Measurements from ENCODE around the gene CRX. TPM values are rescaled to one million over a fixed set of nuclear protein-coding genes. Genes with fewer than 3 reads are reported as not detected.

The CRX gene
- 0.07 TPM in 1 of 2 replicates, not detected in the other for total RNA-seq
- total RNA-seq (2013) = 0.02 TPM
- polyA plus RNA-seq = not detected in 2 replicates
- polyA minus RNA-seq = not detected in 2 replicates

DNA sequence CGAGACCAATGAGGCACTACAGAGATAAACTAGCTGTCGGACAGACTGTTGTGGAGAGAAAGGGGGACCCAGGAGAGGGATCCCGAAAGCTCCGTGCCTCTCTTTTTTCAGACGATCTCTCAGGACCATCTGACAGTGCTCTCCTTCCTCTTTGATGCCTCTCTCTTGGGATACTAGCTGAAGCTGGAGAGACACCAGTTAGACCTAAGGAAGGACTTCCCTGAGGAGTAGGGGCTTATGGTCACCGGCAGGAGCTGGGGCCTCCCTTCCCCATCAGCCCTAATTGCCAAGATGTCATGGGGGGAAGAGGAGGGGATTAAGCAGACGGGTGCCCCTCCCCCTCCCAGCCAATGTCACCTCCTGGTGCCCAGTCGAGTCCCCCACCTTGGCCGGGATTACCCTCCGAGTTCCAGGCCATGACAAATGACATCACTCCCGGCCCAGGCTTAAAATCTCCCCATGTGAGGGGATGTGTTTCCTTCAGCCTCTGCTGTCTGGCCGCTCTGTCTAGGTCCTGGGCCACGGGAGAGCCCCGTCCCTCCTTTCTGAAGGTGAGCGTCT is at the start of gene CRX:
TSS of gene CRX (plus strand) at position 478 of the 561 bp plus-strand sequence. CDS start 12,507 bp downstream, outside the sequence.
- POLR2A ChIA-PET = no interaction called here
- Mint-ChIP-seq H3K27me3 (peaks cover 43% of the 10 kb centered on the region), H3K9me3 (ENCODE audit: insufficient read depth) (no peaks in the 10 kb centered on the region), H3K27ac (no peak within 1 kb of the TSS), H3K4me1 (peaks cover 4% of the 10 kb centered on the region), H3K4me3 (no peak within 1 kb of the TSS)
- CTCF ChIA-PET = interaction anchor here (1.0 kb wide), 1 partner anchor 48 kb away, joined by 3 read pairs; no protein-coding TSS in a partner anchor
- Histone ChIP-seq H3K36me3 (replicated peaks in 1 of 2; ENCODE audit: control extremely low read depth in 1 of 2, control insufficient read depth in 1 of 2, extremely low read depth in 1 of 2, insufficient read depth in 2 of 2, low read length in 1 of 2) (no peaks in the 10 kb centered on the region), H3K4me2 (replicated peaks; ENCODE audit: low read depth, low read length, poor library complexity, severe bottlenecking) (no peak within 1 kb of the TSS), H3K4me3 (ENCODE audit: control extremely low read depth in 1 of 5, extremely low read depth in 1 of 5, insufficient read depth in 1 of 5, low read depth in 2 of 5, low read length in 4 of 5) (no peak within 1 kb of the TSS), H3K79me2 (ENCODE audit: control insufficient read depth, insufficient read depth, low read length) (no peaks in the 10 kb centered on the region), H3K27me3 (replicated peaks in 1 of 4; ENCODE audit: control extremely low read depth in 1 of 4, control insufficient read depth in 3 of 4, insufficient read depth in 4 of 4, low read length in 3 of 4) (peaks cover 0 to 26% (median 4%) of the 10 kb centered on the region in 4 experiments), H3K4me1 (ENCODE audit: control insufficient read depth in 2 of 2, insufficient read depth in 2 of 2, low read length in 2 of 2) (peaks cover 8 to 10% of the 10 kb centered on the region in 2 donors), H4K20me1 (ENCODE audit: control insufficient read depth, insufficient read depth, low read length, poor library complexity, severe bottlenecking) (no peaks in the 10 kb centered on the region), H2AFZ (ENCODE audit: insufficient read depth, low read depth, low read length, poor library complexity, severe bottlenecking) (no peak within 1 kb of the TSS), H3K27ac (ENCODE audit: low read length in 2 of 2) (no peak within 1 kb of the TSS), H3K9me3 (ENCODE audit: control extremely low read depth in 1 of 3, control insufficient read depth in 2 of 3, insufficient read depth in 1 of 3, low read length in 2 of 3) (no peaks in the 10 kb centered on the region), H3K9ac (ENCODE audit: low read length) (no peak within 1 kb of the TSS)
- intact Hi-C loops (cut with micrococcal nuclease) = no loop called here
- 71% methylated on average over 7 of the region's 15 CpGs for WGBS (ENCODE audit: insufficient coverage)
- ATAC-seq (ENCODE audit: low read depth) (no peak), DNase-seq (no peak)
- TF ChIP-seq EZH2 (IDR thresholded peaks at IDR 0.05; ENCODE audit: borderline replicate concordance, insufficient read depth, low read depth, low read length, poor library complexity, severe bottlenecking) (no peak), CTCF (IDR thresholded peaks at IDR 0.05) (no peak)

DNA sequence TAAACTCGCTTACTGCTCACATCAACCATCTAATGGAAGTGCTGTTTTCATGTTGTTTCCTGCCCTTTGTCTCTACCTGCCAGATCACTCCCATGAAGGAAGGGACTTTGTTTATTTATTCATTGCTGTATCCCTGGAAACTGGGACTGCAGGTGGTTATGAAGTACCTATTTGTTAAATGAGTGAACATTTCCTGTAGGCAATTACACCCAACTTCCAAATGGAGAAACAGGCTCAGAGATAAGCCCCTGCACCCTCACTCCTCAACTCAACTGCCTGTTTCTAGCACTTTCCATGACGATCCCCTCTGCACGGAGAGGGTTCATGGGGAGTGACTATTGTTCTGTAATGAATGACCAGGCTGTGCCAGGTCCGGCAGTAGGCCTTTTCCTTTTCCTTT is 45.2 kb upstream of the CRX start:
- Histone ChIP-seq H3K27me3 (replicated peaks in 1 of 4; ENCODE audit: control extremely low read depth in 1 of 4, control insufficient read depth in 3 of 4, insufficient read depth in 4 of 4, low read length in 3 of 4) (no peaks in the 10 kb centered on the region), H3K36me3 (replicated peaks in 1 of 2; ENCODE audit: control extremely low read depth in 1 of 2, control insufficient read depth in 1 of 2, extremely low read depth in 1 of 2, insufficient read depth in 2 of 2, low read length in 1 of 2) (no peaks in the 10 kb centered on the region), H3K27ac (ENCODE audit: low read length in 2 of 2) (no peak overlapping the region), H3K4me2 (replicated peaks; ENCODE audit: low read depth, low read length, poor library complexity, severe bottlenecking) (no peak overlapping the region), H3K9ac (ENCODE audit: low read length) (no peak overlapping the region), H3K4me1 (ENCODE audit: control insufficient read depth in 2 of 2, insufficient read depth in 2 of 2, low read length in 2 of 2) (peaks cover 9 to 19% of the 10 kb centered on the region in 2 donors), H3K79me2 (ENCODE audit: control insufficient read depth, insufficient read depth, low read length) (peaks cover 10% of the 10 kb centered on the region), H3K4me3 (ENCODE audit: control extremely low read depth in 1 of 5, extremely low read depth in 1 of 5, insufficient read depth in 1 of 5, low read depth in 2 of 5, low read length in 4 of 5) (no peak overlapping the region), H2AFZ (ENCODE audit: insufficient read depth, low read depth, low read length, poor library complexity, severe bottlenecking) (no peak overlapping the region), H4K20me1 (ENCODE audit: control insufficient read depth, insufficient read depth, low read length, poor library complexity, severe bottlenecking) (no peaks in the 10 kb centered on the region), H3K9me3 (ENCODE audit: control extremely low read depth in 1 of 3, control insufficient read depth in 2 of 3, insufficient read depth in 1 of 3, low read length in 2 of 3) (no peaks in the 10 kb centered on the region)
- intact Hi-C loops (cut with micrococcal nuclease) = no loop called here
- CTCF ChIA-PET = interaction anchor here (1.3 kb wide), 1 partner anchor 13 kb away, joined by 4 read pairs; no protein-coding TSS in a partner anchor
- WGBS (ENCODE audit: insufficient coverage) = 100% methylated on average over 1 of the region's 4 CpGs
- H3K27me3 Mint-ChIP-seq = no peaks in the 10 kb centered on the region
- no peak for DNase-seq
- H3K4me1 Mint-ChIP-seq = peaks cover 18% of the 10 kb centered on the region
- peak overlapping the region; percentile 30 for H3K4me3 Mint-ChIP-seq
- H3K9me3 Mint-ChIP-seq (ENCODE audit: insufficient read depth) = no peaks in the 10 kb centered on the region
- H3K27ac Mint-ChIP-seq = no peak overlapping the region
- POLR2A ChIA-PET = interaction anchor here (0.7 kb wide), 1 partner anchor 17 kb away, joined by 8 read pairs; no protein-coding TSS in a partner anchor
- no peak for TF ChIP-seq EZH2 (IDR thresholded peaks at IDR 0.05; ENCODE audit: borderline replicate concordance, insufficient read depth, low read depth, low read length, poor library complexity, severe bottlenecking)
- no peak for TF ChIP-seq CTCF (IDR thresholded peaks at IDR 0.05)
- no peak for ATAC-seq (ENCODE audit: low read depth)

All from B cell (primary cell).